Trophoblast cell (in vitro differentiated cells and primary cell): ENCODE data around the gene MTSS2.

ENCODE experiments used
- DNase-seq, 2 donors: peaks; one replicate each; pipeline ENCODE4 v3.0.0-alpha.2; 2016
- H2AFZ ChIP-seq: 2 replicates; pipeline ENCODE4 v1.6.1; 2013; ENCODE audit warnings: low read length, moderate library complexity, mild to moderate bottlenecking; ENCODE audit not compliant: insufficient read depth, poor library complexity
- H2AK5ac ChIP-seq: 2 replicates; pipeline ENCODE4 v1.6.1; 2013; ENCODE audit warnings: mild to moderate bottlenecking, low read length
- H2BK120ac ChIP-seq: 2 replicates; pipeline ENCODE4 v1.6.1; 2013; ENCODE audit warnings: low read length, mild to moderate bottlenecking, moderate library complexity; ENCODE audit not compliant: insufficient read depth, poor library complexity
- H2BK12ac ChIP-seq: 2 replicates; pipeline ENCODE4 v1.6.1; 2013; ENCODE audit warnings: mild to moderate bottlenecking, low read length, moderate library complexity
- H2BK5ac ChIP-seq: 2 replicates; pipeline ENCODE4 v1.6.1; 2013; ENCODE audit warnings: low read length, low read depth, moderate library complexity, mild to moderate bottlenecking; ENCODE audit not compliant: poor library complexity
- H3K14ac ChIP-seq: 2 replicates; pipeline ENCODE4 v1.6.1; 2013; ENCODE audit warnings: mild to moderate bottlenecking, low read length
- H3K18ac ChIP-seq: 2 replicates; pipeline ENCODE4 v1.6.1; 2013; ENCODE audit warnings: mild to moderate bottlenecking, low read length
- H3K23ac ChIP-seq: 2 replicates; pipeline ENCODE4 v1.6.1; 2013; ENCODE audit warnings: low read length
- H3K27ac ChIP-seq: 2 replicates; pipeline ENCODE4 v1.5.1; 2013; ENCODE audit warnings: low read depth, mild to moderate bottlenecking, inconsistent platforms, low read length, moderate library complexity
- H3K27me3 ChIP-seq: 2 replicates; pipeline ENCODE4 v1.6.1; 2013; ENCODE audit warnings: inconsistent platforms, mild to moderate bottlenecking, low read length, moderate library complexity; ENCODE audit not compliant: insufficient read depth
- H3K36me3 ChIP-seq, 2 experiments: 1 replicate in 1 of 2; 2 replicates in 1 of 2; pipeline ENCODE4 v1.6.1; 2013; ENCODE audit warnings: low read length in 2 of 2, mild to moderate bottlenecking in 2 of 2, moderate library complexity in 1 of 2; ENCODE audit not compliant: insufficient read depth in 2 of 2, control insufficient read depth in 1 of 2
- H3K4ac ChIP-seq: 2 replicates; pipeline ENCODE4 v1.6.1; 2013; ENCODE audit warnings: low read depth, mild to moderate bottlenecking, low read length, moderate library complexity
- H3K4me1 ChIP-seq, 2 experiments: 1 replicate in 1 of 2; 2 replicates in 1 of 2; pipeline ENCODE4 v1.6.1; 2013; ENCODE audit warnings: low read length in 2 of 2, mild to moderate bottlenecking in 2 of 2, moderate library complexity in 1 of 2; ENCODE audit not compliant: insufficient read depth in 2 of 2, control insufficient read depth in 1 of 2
- H3K4me2 ChIP-seq: 2 replicates; pipeline ENCODE4 v1.6.1; 2013; ENCODE audit warnings: inconsistent platforms, mild to moderate bottlenecking, low read length, moderate library complexity
- H3K4me3 ChIP-seq: 2 replicates; pipeline ENCODE4 v1.5.1; 2013; ENCODE audit warnings: mild to moderate bottlenecking, low read depth, low read length, inconsistent platforms
- H3K79me1 ChIP-seq: one replicate; pipeline ENCODE4 v1.6.1; 2013; ENCODE audit warnings: low read length
- H3K79me2 ChIP-seq: 2 replicates; pipeline ENCODE4 v1.6.1; 2013; ENCODE audit warnings: low read length, mild to moderate bottlenecking; ENCODE audit not compliant: control insufficient read depth, insufficient read depth, poor library complexity
- H3K9ac ChIP-seq: 2 replicates; pipeline ENCODE4 v1.6.1; 2013; ENCODE audit warnings: mild to moderate bottlenecking, low read length
- H3K9me3 ChIP-seq: 2 replicates; pipeline ENCODE4 v1.6.1; 2013; ENCODE audit warnings: low read depth, mild to moderate bottlenecking, control low read depth, inconsistent platforms, low read length; ENCODE audit not compliant: insufficient read depth
- H4K12ac ChIP-seq: 2 replicates; pipeline ENCODE4 v1.6.1; 2013; ENCODE audit warnings: low read depth, mild to moderate bottlenecking, low read length, moderate library complexity
- H4K8ac ChIP-seq: 2 replicates; pipeline ENCODE4 v1.6.1; 2013; ENCODE audit warnings: low read depth, mild to moderate bottlenecking, low read length, moderate library complexity
- H4K91ac ChIP-seq: one replicate; pipeline ENCODE4 v1.6.1; 2013; ENCODE audit warnings: low read depth, mild to moderate bottlenecking, low read length, moderate library complexity
- WGBS: extraction: QIAGEN DNeasy Blood & Tissue Kit; methylation state at CpG from one replicate; pipeline ENCODE4 v1.1.7; 2013; ENCODE audit warnings: missing lambda C conversion rate; ENCODE audit not compliant: insufficient read length, insufficient coverage; ENCODE audit errors: extremely low coverage; 5-methylcytosine and 5-hydroxymethylcytosine counted together

MTSS2 gene

DNA sequence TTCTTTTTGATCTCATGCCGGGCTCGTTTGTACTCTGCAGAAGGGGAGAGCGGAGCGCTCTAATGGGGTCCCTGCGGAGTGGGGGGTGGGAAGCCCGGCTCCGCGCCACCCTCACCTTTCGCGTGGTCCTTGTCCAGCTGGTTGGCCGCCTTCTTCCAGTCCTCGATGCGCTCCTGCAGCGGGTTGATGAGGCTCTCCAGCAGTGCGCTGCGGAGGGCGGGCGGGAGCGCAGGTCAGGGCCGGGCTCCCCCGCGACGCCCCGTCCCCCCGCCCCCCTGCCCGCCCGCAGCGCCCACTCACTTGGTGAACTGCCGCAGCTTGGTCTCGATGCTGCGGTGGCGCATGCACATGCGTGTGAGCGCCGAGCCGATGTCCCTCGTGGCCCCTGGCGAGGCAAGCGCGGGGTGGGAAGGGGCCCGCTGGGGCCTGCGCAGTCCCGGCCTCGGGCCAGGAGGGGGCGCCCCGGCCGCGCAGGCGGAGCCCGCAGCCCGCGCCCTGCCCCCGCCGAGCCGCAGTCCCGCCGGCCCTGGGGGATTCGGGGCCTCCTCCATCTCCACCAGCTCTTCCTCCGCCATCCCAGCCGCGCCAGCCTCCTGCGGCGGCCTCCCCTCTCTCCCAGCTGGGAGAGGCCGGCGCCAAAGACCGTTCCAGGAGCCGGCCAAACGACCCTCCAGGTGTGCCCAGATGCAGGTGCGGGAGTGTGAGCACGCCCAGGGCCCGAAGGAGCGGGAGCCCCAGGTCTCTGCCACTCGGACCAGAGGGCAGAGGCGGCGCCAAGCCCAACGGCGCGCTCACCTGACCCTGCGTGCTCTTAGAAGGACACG lies 6.0 kb downstream of the MTSS2 start:
- peaks cover 59 to 66% of the 10 kb centered on the region in 2 experiments for H3K36me3 ChIP-seq
- no peak overlapping the region for H3K27ac ChIP-seq
- H2BK12ac ChIP-seq: no peak overlapping the region
- H3K9ac ChIP-seq: no peak overlapping the region
- H3K14ac ChIP-seq: no peak overlapping the region
- H3K27me3 ChIP-seq: no peaks in the 10 kb centered on the region
- no peak overlapping the region for H3K23ac ChIP-seq
- H3K4me1 ChIP-seq: peaks cover 32% of the 10 kb centered on the region in 2 experiments
- no peak overlapping the region for H3K4me3 ChIP-seq
- no peak overlapping the region for H3K18ac ChIP-seq
- H3K9me3 ChIP-seq: peaks cover 3% of the 10 kb centered on the region
- H3K79me1 ChIP-seq: peaks cover 5% of the 10 kb centered on the region
- H2BK120ac ChIP-seq: no peak overlapping the region
- H3K79me2 ChIP-seq: peaks cover 26% of the 10 kb centered on the region
- no peak overlapping the region for H3K4me2 ChIP-seq
- peak in 1 of 2 donors; percentile 48 for DNase-seq
- no peak overlapping the region for H4K8ac ChIP-seq
- H2BK5ac ChIP-seq: no peak overlapping the region
- no peak overlapping the region for H2AK5ac ChIP-seq
- no peak overlapping the region for H3K4ac ChIP-seq
- no peak overlapping the region for H2AFZ ChIP-seq
- no peak overlapping the region for H4K91ac ChIP-seq
- H4K12ac ChIP-seq: no peak overlapping the region
- no CpG with 5 or more reads among the region's 80 CpGs for WGBS

DNA sequence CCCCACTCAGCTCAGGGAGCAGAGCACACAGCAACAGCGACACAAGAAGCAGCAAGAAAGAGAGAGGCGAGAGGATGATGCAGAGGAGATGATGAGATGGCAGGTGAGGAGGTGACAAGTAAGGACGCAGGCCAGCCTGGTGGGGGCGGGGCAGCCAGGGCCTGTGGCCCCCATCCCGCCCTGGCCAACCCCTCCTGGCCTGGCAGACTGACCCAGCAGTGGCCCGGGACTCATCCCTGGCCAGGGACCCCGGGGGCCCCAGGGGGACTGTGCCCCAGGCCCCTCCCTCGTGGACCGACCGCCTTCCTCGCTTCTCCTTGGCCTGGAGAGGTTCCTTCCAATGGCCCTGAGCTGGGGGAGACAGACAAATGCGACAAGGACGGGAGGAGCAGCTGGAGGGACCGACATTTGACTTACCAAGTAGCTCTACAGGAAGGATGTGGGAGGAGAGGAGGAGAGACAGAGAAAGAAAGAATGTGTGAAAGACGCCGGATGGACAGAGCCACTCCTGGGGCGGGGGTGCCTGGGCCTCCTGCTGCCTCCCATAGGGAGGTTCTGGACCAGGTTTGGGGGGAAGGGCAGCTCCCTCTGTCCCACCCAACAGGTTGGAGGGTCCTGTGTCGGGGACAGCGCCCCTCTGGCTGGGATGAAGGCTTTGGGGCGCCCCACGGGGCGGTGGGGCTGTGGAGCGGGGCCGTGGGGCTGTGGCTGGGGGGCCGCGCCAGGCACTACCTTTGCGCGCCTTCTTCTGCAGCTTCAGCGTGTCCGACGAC lies 6.8 kb downstream of the MTSS2 start:
- no peak overlapping the region for H3K27ac ChIP-seq
- H2BK5ac ChIP-seq: no peak overlapping the region
- peaks cover 5% of the 10 kb centered on the region for H3K79me1 ChIP-seq
- no peak overlapping the region for H3K23ac ChIP-seq
- WGBS: no CpG with 5 or more reads among the region's 31 CpGs
- no peak overlapping the region for H2BK120ac ChIP-seq
- no peak overlapping the region for H3K9ac ChIP-seq
- H3K4me1 ChIP-seq: peaks cover 25 to 27% of the 10 kb centered on the region in 2 experiments
- H3K79me2 ChIP-seq: peaks cover 20% of the 10 kb centered on the region
- H4K91ac ChIP-seq: no peak overlapping the region
- DNase-seq: no peak
- H2AK5ac ChIP-seq: no peak overlapping the region
- no peaks in the 10 kb centered on the region for H3K27me3 ChIP-seq
- no peak overlapping the region for H3K18ac ChIP-seq
- no peak overlapping the region for H2AFZ ChIP-seq
- H3K4ac ChIP-seq: no peak overlapping the region
- no peak overlapping the region for H4K12ac ChIP-seq
- peaks cover 67 to 74% of the 10 kb centered on the region in 2 experiments for H3K36me3 ChIP-seq
- peaks cover 3% of the 10 kb centered on the region for H3K9me3 ChIP-seq
- H2BK12ac ChIP-seq: no peak overlapping the region
- H3K4me3 ChIP-seq: no peak overlapping the region
- H3K14ac ChIP-seq: no peak overlapping the region
- no peak overlapping the region for H4K8ac ChIP-seq
- no peak overlapping the region for H3K4me2 ChIP-seq

DNA sequence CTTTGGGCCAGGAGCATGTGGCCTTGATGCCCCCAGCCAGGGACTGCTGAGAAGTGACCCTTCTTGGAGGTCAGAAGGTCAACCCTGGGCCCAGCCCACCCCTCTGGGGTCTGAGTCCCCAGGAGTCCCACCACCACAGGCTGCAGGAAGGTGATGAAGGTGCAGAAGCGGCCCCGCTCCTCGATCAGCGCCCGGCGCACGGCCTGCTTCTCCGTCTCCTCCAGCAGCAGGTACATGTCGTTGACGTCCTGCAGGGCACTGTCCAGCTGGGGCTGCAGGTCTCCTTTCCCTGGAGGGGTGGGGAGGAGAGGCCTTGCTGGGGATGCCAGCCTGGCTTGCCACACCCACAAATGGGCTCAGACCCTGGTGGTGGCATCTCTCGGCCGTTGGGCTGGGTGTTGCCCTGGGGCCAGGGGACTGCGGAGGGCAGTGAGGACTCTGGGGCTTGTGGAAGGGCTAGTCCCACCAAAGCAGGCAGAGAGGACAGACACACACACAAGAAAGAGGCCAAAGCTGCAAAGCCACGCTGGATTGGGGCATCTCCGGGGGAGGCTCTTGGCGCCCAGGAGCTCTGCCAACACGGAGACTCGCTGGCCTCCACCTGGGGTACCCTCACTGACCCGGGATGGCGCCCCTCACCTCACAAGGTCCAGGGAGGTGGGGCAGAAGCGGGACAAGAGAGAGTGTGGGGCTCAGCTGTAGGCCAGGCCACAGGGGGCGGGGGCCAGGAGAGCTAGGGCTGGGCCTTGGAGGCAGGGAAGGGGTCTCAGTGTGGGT lies 7.5 kb downstream of the MTSS2 start:
- Histone ChIP-seq H3K4me1 (peaks cover 21 to 23% of the 10 kb centered on the region in 2 experiments), H2BK5ac (no peak overlapping the region), H3K27me3 (no peaks in the 10 kb centered on the region), H3K14ac (no peak overlapping the region), H3K4me3 (no peak overlapping the region), H3K79me2 (peaks cover 14% of the 10 kb centered on the region), H3K9ac (no peak overlapping the region), H3K79me1 (peaks cover 5% of the 10 kb centered on the region), H4K91ac (no peak overlapping the region), H3K18ac (no peak overlapping the region), H4K8ac (no peak overlapping the region), H4K12ac (no peak overlapping the region), H3K4ac (no peak overlapping the region), H3K4me2 (no peak overlapping the region), H3K9me3 (peaks cover 3% of the 10 kb centered on the region), H2BK12ac (no peak overlapping the region), H3K27ac (no peak overlapping the region), H3K36me3 (peaks cover 66 to 68% of the 10 kb centered on the region in 2 experiments), H2BK120ac (no peak overlapping the region), H3K23ac (no peak overlapping the region), H2AFZ (no peak overlapping the region), H2AK5ac (no peak overlapping the region)
- no CpG with 5 or more reads among the region's 22 CpGs for WGBS
- no peak for DNase-seq

DNA sequence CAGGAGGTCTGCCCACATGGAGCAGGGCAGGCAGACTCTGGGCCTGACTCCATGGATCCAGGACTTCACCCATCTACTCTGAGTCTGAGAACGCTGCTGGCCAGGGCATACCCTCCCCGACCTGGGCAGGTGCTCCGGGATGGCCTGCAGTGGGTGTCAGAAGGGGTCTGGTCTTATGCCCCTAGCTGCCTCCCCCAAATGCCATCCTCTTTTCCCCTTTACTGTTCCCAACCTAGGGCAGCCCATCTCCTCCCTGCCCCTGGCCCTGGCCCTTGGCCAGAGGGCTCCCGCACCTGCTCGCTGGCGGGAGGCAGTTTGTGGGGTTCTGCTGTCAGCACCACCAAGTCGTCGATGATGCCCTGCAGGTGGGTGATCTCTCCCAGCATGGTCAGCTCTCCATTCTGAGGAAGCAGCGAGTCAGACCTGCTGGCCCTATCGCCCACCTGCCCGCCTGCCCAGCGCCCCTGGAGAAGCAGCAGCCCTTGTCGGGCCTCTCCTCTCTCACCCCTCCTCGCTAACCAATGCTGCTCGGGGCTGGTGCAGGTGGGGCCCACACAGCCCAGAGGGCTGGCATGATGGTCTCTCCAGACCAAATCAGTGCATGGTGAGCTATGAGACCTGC lies 8.2 kb downstream of the MTSS2 start:
- peaks cover 66 to 67% of the 10 kb centered on the region in 2 experiments for H3K36me3 ChIP-seq
- no peak for DNase-seq
- H3K4me1 ChIP-seq: peaks cover 15 to 16% of the 10 kb centered on the region in 2 experiments
- H3K9me3 ChIP-seq: peaks cover 3% of the 10 kb centered on the region
- H3K79me1 ChIP-seq: peaks cover 5% of the 10 kb centered on the region
- H4K91ac ChIP-seq: no peak overlapping the region
- no peak overlapping the region for H3K23ac ChIP-seq
- no peak overlapping the region for H3K4me3 ChIP-seq
- WGBS: no CpG with 5 or more reads among the region's 15 CpGs
- H3K27ac ChIP-seq: no peak overlapping the region
- peaks cover 8% of the 10 kb centered on the region for H3K79me2 ChIP-seq
- H4K12ac ChIP-seq: no peak overlapping the region
- H3K4ac ChIP-seq: no peak overlapping the region
- H2AK5ac ChIP-seq: no peak overlapping the region
- no peak overlapping the region for H2BK120ac ChIP-seq
- no peak overlapping the region for H3K14ac ChIP-seq
- H2AFZ ChIP-seq: no peak overlapping the region
- no peak overlapping the region for H2BK5ac ChIP-seq
- no peak overlapping the region for H4K8ac ChIP-seq
- no peak overlapping the region for H3K4me2 ChIP-seq
- H3K9ac ChIP-seq: no peak overlapping the region
- no peaks in the 10 kb centered on the region for H3K27me3 ChIP-seq
- H2BK12ac ChIP-seq: no peak overlapping the region
- no peak overlapping the region for H3K18ac ChIP-seq
